ENCODE measurements around the gene FAM171A1. TPM values are rescaled to one million over a fixed set of nuclear protein-coding genes. Genes with fewer than 3 reads are reported as not detected.
"Not testable (repeated sequence)": the region's sequence is repeated elsewhere in the genome, so short reads cannot be mapped to it uniquely, and the experiment has no call there.

The FAM171A1 gene
- total RNA-seq, 1 experiment from 2014 or later: 14.8 TPM

DNA sequence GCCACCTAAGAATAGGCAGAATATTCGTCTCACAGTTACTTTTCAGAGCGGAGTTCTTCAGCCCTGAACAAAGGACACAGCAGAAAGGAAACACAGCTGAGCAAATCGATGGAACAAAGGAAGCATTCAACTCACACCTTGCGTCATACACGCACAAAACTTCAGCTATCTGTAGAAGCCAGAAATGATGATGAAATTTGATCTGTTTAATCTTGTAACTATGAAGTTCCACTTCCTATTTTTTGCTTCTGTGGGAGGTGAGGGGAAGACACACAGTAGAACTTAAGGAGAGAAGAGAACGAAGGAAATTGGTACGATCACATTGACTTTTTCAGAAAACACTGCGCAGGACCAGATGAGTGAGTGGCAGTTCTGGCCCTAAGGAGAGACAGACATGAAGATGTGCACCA lies 26.2 kb downstream of the FAM171A1 start:
- peak; percentile 41 for DNase-seq (ENCODE audit: low spot score)

DNA sequence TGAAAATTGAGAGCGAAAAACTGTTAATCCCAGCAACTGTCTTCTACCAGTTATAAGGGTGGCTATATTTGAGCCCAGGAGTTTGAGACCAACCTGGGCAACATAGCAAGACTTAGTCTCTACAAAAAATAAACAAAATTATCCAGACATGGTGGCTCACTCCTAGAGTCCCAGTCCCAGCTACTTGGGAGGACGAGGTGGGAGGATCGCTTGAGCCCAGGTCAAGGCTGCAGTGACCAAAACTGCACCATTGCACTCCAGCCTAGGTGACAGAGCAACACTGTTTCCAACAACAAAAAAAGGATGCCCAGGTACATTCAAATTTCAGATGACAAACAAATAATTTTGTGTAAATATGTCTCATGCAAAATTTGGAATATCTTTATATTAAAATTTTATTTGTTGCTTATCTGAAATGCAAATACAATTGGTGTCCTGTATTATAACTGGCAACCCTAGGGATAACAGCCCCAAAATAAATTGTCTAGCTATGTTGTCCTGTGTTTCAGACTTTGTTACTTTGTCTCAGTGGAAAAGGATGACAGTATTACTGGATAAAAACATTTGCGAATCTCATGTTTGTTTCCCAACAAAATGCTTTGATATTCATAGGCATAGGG lies 26.7 kb downstream of the FAM171A1 start:
- no peak for DNase-seq (ENCODE audit: low spot score)

- no peak for DNase-seq (ENCODE audit: low spot score)
Measured at GRCh38 chr10:15342970-15343369, 28.1 kb downstream of the FAM171A1 start.

DNA sequence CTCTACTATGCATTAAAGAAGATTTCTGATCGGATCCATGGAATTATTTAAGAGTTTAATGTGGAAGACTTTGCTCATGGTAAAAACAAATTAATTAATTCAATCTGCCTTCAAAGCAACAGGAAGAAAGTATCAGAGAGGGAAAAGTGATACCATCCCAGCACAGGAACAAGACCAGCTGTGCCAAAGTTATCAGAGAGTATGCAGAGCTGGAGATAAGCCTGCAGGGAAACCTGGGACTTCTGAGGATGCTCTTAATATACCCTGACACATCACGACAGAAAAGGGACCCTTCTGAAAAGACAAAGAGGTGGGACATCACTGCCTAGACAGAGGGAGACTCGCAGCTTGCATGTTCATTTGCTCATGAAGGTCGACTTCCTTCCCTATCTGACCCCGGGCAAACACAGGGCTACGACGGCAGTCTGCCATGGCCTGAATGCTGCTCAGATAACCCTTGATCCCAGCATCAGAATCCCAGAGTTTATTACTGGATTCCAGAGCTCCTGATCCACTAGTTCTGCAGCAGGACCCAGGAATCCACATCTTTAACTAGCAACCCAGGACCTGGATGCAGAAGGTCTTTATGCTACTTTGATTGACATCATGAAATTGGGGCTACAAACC lies 29.5 kb downstream of the FAM171A1 start:
- no peak for DNase-seq (ENCODE audit: low spot score)

- DNase-seq (ENCODE audit: low spot score): no peak
Measured at GRCh38 chr10:15339892-15340291, 31.2 kb downstream of the FAM171A1 start.

- DNase-seq (ENCODE audit: low spot score): not testable (repeated sequence)
Measured at GRCh38 chr10:15337441-15337923, 33.6 kb downstream of the FAM171A1 start.

GRCh38 chr10:15336211-15336610 lies 34.9 kb downstream of the FAM171A1 start:
- no peak for DNase-seq (ENCODE audit: low spot score)

DNA sequence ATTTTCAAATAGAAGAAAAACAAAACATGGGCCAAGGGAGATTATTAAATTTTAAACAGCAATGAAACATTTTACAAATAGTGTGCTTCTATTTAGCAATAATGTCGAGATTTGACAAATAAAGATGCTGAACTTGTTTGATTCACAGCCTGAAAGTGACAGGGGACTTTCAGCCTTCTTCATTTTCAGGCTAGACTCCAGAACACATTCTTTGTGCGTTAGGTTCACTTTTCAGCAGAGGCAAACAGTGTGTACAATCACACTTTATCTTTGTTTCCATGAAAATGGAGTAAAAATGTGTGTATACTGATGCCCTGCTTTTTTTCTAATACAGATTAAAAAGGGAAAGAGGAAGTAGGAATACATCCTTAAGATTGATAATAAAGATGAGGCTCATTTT lies 35.6 kb downstream of the FAM171A1 start:
- DNase-seq (ENCODE audit: low spot score): no peak

DNA sequence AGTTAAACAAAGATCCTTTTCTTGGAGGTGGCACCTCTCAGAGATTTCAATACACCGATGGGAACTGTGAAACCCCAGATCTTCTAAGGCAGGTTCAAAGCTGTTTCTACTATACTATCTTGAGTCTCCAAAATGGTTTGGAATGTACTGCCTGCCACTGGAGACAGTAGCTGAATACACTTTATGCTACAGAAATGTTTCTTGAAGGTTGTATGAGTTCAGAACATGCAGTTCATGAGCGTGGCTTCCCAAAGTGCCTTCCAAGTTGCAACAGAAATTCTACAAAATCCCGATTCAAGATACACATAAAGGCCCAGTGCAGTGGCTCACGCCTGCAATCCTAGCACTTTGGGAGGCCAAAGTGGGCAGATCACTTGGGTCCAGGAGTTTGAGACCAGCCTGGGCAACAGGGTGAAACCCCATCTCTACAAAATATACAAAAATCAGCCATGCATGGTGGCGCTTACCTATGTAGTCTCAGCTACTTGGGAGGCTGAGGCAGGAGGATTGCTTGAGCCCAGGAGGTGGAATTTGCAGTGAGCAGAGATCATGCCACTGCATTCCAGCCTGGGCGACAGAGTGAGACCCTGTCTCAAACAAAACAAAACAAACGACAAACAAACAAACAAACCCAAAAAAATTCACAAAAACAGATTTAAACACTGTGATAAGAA lies 36.3 kb downstream of the FAM171A1 start:
- DNase-seq (ENCODE audit: low spot score): no peak

- peak; percentile 78 for DNase-seq (ENCODE audit: low spot score)
Measured at GRCh38 chr10:15333909-15334649, 37.0 kb downstream of the FAM171A1 start.

- not testable (repeated sequence) for DNase-seq (ENCODE audit: low spot score)
Measured at GRCh38 chr10:15333181-15333580, 37.9 kb downstream of the FAM171A1 start.

GRCh38 chr10:15331461-15331860 lies 39.6 kb downstream of the FAM171A1 start:
- DNase-seq (ENCODE audit: low spot score): no peak

DNA sequence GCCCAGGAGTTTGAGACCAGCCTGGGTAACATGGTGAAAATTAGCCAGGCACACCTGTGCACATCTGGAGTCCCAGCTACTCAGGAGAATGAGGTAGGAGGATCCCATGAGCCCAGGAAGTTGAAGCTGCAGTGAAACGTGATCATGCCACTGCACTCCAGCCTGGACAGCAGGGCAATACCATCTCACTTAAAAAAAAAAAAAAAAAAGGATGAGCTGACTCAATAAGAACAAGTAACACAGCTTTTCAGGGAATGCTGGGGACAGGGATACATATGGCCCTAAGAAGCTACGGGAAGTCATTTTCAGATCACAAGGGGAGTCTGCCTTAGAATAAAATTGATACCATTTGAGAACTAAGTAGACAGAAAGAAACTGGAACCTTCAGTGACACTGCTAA lies 41.7 kb downstream of the FAM171A1 start:
- no peak for DNase-seq (ENCODE audit: low spot score)

GRCh38 chr10:15325944-15326284 lies 45.2 kb downstream of the FAM171A1 start:
- DNase-seq (ENCODE audit: low spot score): peak; percentile 11

DNA sequence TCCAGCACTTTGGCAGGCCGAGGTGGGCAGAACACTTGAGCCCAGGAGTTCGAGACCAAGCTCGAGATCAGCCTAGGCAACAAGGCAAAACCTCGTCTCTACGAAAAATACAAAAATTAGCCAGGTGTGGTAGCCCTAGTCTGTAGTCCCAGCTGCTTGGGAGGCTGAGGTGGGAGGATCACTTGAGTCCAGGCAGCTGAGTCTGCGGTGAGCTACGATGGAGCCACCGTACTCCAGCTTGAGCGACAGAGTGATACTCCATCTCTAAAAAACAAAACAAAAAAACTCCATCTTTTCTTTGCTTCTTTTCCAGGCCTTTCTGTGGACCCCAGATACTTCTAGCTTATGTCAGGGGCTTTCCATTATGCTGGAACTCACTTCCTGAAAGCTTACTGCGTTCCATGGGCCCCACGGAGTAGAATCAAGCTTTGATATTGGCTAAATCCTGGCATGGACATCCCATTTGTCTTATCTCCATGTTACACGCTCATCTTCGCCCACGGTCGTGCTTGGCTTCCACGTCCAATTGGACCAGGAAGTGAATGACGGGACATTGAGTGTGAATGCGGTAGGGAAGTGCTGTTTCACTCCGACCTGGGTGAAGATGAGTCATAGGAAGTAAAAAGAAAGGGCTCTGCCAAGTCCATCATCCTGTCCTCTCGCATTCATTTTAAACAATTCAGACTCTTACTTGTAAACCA lies 45.7 kb downstream of the FAM171A1 start:
- DNase-seq (ENCODE audit: low spot score): peak; percentile 75

- peak; percentile 33 for DNase-seq (ENCODE audit: low spot score)
Measured at GRCh38 chr10:15324611-15325010, 46.5 kb downstream of the FAM171A1 start.

DNA sequence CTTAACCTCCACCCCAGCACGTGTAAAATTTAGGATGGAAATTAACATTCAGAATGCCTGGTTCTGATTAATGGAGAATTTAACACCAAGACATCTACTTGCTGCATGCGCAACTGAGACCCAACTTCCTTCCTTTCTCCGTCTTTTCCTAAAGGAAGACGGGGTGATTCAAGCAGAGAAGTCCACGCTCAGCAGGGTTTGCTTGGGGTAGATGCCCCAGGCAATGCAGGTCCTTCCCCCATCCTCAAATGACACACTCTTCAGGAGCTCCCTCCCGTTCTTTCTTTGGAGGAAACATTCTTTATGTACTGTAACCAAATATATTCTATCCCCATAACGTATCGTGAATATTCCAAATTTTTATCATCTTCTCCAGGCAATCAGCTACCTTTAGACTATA lies 47.0 kb downstream of the FAM171A1 start:
- no peak for DNase-seq (ENCODE audit: low spot score)

DNA sequence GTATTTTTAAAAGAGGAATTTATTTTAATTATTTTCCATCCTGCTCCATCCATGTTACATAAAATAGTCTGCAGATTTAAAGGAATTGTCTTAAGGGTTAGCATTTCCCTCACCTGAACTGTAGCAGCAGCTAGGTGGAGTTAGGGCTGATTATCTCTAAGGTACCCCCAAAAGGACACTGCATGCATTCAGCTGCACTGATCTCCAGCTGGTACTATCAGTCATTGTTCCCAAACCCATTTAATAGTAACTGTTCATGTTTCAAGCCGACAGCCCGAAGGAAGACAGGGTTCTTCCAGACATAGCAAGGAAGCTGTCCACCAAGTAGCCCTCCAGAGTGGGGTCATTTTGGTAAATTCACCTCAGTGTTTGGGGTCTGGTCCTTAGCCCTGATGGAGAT lies 48.7 kb downstream of the FAM171A1 start:
- DNase-seq (ENCODE audit: low spot score): no peak

DNA sequence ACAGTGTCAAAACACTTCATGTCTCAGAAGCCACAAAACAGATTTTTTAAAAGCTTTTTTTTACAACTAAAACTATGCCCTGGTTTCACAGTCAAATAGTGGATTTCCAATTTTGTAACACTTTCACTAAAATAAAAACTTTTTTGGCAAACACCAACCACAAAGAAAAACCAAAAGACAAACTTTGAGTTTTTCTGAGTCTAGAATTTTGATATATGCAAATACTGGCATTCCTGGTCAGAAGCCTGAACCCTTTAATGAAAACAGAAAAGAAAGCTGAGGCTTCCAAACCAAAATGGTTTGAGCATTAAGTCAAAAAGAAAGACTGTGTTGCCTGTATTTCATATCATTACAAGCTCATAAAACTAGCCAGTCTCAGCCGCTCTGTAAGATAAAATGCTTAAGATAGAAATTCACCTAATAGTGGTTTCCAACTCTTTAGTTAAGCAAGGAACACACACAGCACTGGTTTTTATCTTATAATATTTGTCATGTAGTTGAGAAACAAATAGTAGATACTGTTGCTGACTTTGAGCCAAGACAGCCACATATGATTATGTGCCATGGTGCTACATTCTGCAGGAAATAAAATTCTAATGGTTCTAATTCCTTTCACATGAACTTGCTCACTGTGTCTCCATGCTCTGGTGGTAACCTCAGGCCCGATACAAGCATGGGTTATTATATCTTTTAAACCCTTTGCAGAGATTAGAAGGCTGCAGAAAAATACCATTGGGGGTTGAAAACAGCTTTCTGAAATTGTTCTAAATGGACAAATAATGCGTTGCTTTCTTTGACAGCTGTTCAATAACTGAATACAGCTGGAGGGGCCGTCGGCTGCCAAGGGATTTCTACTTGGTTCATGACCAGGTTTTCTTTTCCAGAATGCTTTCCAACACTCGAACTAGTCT lies 49.4 kb downstream of the FAM171A1 start:
- DNase-seq (ENCODE audit: low spot score): no peak

GRCh38 chr10:15320522-15321203 lies 50.4 kb downstream of the FAM171A1 start:
- no peak for DNase-seq (ENCODE audit: low spot score)

Measured in H4 (cell line).